Parathyroid adenoma (tissue), 2 donors: Measurements from ENCODE around the gene SH3GLB1.

Source experiments
- H2AFZ ChIP-seq: fragments of 300-600 bp; sonication (generic); one replicate; pipeline ENCODE4 v1.7.0; 2017; ENCODE audit warnings: antibody characterized with exemption, mild to moderate bottlenecking
- H3K27ac ChIP-seq: fragments of 300-600 bp; sonication (generic); one replicate; pipeline ENCODE4 v1.7.0; 2017
- H3K27me3 ChIP-seq: fragments of 300-600 bp; sonication (generic); one replicate; pipeline ENCODE4 v1.7.0; 2017; ENCODE audit warnings: low read length; ENCODE audit not compliant: control insufficient read depth, insufficient read depth
- H3K36me3 ChIP-seq: fragments of 300-600 bp; sonication (generic); one replicate; pipeline ENCODE4 v1.7.0; 2017; ENCODE audit warnings: low read length; ENCODE audit not compliant: control insufficient read depth, insufficient read depth
- H3K4me1 ChIP-seq: fragments of 300-600 bp; sonication (generic); one replicate; pipeline ENCODE4 v1.7.0; 2017; ENCODE audit warnings: control low read depth
- H3K4me2 ChIP-seq: fragments of 300-600 bp; sonication (generic); one replicate; pipeline ENCODE4 v1.7.0; 2017; ENCODE audit warnings: low read length
- H3K4me3 ChIP-seq: fragments of 300-600 bp; sonication (generic); one replicate; pipeline ENCODE4 v1.7.0; 2017; ENCODE audit warnings: low read depth, low read length
- H3K79me2 ChIP-seq: fragments of 300-600 bp; sonication (generic); one replicate; pipeline ENCODE4 v1.7.0; 2017; ENCODE audit warnings: control low read depth
- H3K9ac ChIP-seq: fragments of 300-600 bp; sonication (generic); one replicate; pipeline ENCODE4 v1.7.0; 2017; ENCODE audit warnings: mild to moderate bottlenecking
- H3K9me3 ChIP-seq: fragments of 300-600 bp; sonication (generic); one replicate; pipeline ENCODE4 v1.7.0; 2017; ENCODE audit warnings: low read length; ENCODE audit not compliant: control insufficient read depth
- TF ChIP-seq, protein P1 (sequence below): fragments of 300-600 bp; sonication (generic); IDR thresholded peaks from one replicate; pipeline ENCODE4 v1.7.0; 2017; ENCODE audit warnings: antibody characterized with exemption, mild to moderate bottlenecking
- donor health status: primary hyperparathyroidism.

The SH3GLB1 gene

DNA sequence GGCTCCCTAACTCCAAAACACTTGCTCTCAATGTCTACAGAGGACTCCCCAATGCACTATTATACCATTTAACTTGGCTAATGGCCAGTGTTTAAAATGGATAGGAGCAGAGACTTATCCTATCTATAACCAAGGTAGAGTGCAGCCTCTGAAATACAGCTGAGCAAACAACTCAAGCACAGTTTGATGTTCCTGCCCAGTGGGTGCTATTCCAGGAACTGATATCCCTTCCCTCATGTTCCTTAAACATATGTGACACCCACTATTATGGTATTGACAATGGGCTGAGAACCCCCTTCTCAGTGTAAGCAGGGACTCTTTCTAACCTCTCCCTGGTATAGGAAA, 51.7 kb downstream of the SH3GLB1 start:
- no peaks in the 10 kb centered on the region for H3K27me3 ChIP-seq
- no peak overlapping the region for H3K9ac ChIP-seq
- TF ChIP-seq, protein P1, sequence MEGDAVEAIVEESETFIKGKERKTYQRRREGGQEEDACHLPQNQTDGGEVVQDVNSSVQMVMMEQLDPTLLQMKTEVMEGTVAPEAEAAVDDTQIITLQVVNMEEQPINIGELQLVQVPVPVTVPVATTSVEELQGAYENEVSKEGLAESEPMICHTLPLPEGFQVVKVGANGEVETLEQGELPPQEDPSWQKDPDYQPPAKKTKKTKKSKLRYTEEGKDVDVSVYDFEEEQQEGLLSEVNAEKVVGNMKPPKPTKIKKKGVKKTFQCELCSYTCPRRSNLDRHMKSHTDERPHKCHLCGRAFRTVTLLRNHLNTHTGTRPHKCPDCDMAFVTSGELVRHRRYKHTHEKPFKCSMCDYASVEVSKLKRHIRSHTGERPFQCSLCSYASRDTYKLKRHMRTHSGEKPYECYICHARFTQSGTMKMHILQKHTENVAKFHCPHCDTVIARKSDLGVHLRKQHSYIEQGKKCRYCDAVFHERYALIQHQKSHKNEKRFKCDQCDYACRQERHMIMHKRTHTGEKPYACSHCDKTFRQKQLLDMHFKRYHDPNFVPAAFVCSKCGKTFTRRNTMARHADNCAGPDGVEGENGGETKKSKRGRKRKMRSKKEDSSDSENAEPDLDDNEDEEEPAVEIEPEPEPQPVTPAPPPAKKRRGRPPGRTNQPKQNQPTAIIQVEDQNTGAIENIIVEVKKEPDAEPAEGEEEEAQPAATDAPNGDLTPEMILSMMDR: no peak
- H3K27ac ChIP-seq: no peak overlapping the region
- no peaks in the 10 kb centered on the region for H3K36me3 ChIP-seq
- H3K4me3 ChIP-seq: no peak overlapping the region
- no peak overlapping the region for H2AFZ ChIP-seq
- no peak overlapping the region for H3K4me2 ChIP-seq
- H3K4me1 ChIP-seq: no peaks in the 10 kb centered on the region
- H3K79me2 ChIP-seq: no peaks in the 10 kb centered on the region
- no peaks in the 10 kb centered on the region for H3K9me3 ChIP-seq

DNA sequence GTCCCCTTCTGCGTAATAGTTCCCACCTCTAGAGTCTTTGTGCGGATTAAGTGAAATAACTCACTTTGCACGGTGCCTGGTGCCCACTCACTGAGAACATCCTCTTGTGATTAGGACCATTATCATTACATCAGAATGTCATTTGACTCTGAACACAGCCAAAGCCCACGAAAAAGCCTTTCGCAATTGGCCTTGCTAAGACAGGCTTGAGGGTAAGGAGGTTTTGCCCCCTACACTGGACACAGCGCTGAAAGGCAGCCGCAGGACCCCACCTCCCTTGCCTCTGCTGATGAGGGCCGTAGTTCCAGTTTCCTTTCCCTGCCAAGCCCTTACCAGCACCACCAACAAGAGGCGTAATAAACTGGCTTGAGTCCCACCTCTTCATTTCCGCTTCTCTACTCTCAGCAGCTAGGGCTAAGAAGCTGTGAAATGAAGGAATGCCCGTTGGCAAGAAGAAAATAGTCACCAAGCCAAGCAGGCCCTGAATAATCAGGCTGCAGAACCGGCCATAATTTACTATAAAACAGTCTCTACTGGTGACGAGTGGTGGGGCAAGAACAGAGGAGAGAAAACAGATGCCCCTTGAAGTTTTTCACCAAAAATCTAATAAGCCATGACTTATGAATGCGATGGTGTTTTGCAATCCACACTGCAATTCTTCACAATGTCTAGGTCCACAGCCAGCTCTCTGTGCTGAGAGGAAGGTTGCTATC, 53.1 kb downstream of the SH3GLB1 start:
- H3K27ac ChIP-seq: no peak overlapping the region
- TF ChIP-seq, protein P1: no peak

DNA sequence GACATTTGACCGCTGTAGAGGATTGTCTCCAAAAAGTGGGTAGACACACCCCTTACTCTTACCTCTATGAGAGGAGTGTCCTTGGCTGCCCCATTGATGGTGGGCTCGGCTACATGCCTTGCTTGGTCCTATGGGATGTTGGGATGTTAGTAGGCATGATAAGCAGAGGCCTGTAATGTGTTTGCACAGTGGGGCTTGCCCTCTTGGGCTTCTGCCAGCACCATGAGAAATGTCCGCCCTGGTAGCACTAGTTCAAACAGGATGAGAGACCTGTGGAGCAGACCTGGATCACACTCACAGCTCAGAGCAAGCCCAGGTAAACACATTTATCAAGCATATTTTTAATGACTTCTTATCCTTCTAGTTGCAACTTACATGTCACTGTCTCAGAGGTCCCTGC, 54.2 kb downstream of the SH3GLB1 start:
- Histone ChIP-seq H3K9ac (no peak overlapping the region), H3K79me2 (no peaks in the 10 kb centered on the region), H3K4me1 (no peaks in the 10 kb centered on the region), H3K4me2 (no peak overlapping the region), H3K36me3 (no peaks in the 10 kb centered on the region), H3K4me3 (no peak overlapping the region), H3K27me3 (no peaks in the 10 kb centered on the region), H2AFZ (no peak overlapping the region), H3K9me3 (no peaks in the 10 kb centered on the region), H3K27ac (no peak overlapping the region)
- TF ChIP-seq, protein P1: no peak

More for the DNA sequence above, 53.1 kb downstream of the SH3GLB1 start:
- H3K9ac ChIP-seq: no peak overlapping the region
- no peaks in the 10 kb centered on the region for H3K36me3 ChIP-seq
- H3K9me3 ChIP-seq: no peaks in the 10 kb centered on the region
- no peaks in the 10 kb centered on the region for H3K79me2 ChIP-seq
- no peak overlapping the region for H3K4me2 ChIP-seq
- H3K4me1 ChIP-seq: no peaks in the 10 kb centered on the region
- H2AFZ ChIP-seq: no peak overlapping the region
- H3K4me3 ChIP-seq: no peak overlapping the region
- H3K27me3 ChIP-seq: no peaks in the 10 kb centered on the region

DNA sequence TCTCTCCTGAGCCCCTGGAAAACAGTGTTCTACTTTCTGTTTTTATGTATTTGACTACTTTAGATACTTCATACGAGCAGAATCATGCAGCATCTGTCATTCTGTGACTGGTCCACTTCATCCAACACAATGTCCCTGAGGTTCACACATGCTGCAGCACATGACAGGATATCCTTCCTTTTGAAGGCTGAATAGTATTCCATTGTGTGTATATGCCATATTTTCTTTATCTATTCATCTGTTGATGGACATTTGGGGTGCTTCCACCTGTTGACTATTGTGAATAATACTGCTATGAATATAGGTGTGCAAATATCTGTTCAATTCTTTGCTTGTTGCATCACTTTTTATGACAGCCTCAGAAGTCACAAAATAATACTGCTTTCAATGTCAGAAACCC, 55.8 kb downstream of the SH3GLB1 start:
- no peak overlapping the region for H3K4me2 ChIP-seq

More for the DNA sequence above, 55.8 kb downstream of the SH3GLB1 start:
- Histone ChIP-seq H3K4me1 (no peaks in the 10 kb centered on the region), H3K79me2 (no peaks in the 10 kb centered on the region), H3K4me3 (no peak overlapping the region), H2AFZ (no peak overlapping the region), H3K36me3 (no peaks in the 10 kb centered on the region), H3K27me3 (no peaks in the 10 kb centered on the region), H3K9ac (no peak overlapping the region), H3K9me3 (no peaks in the 10 kb centered on the region), H3K27ac (no peak overlapping the region)
- TF ChIP-seq, protein P1: no peak
